Left kidney (tissue), 2 donors: Measurements from ENCODE around the gene DPF3. TPM values are rescaled to one million over a fixed set of nuclear protein-coding genes. Genes with fewer than 3 reads are reported as not detected.

Experiments
- DNase-seq: peaks from one replicate; pipeline ENCODE4 v3.0.0-alpha.2; 2013
- polyA plus RNA-seq: library from polyadenylated mRNA; unstranded; fragments of 120-200 nt; gene quantifications from one replicate; pipeline ENCODE4 v1.2.1, GENCODE V29; 2013; ENCODE audit not compliant: insufficient read length

The DPF3 gene
- polyA plus RNA-seq, 1 donor = 5.3 TPM

DNA sequence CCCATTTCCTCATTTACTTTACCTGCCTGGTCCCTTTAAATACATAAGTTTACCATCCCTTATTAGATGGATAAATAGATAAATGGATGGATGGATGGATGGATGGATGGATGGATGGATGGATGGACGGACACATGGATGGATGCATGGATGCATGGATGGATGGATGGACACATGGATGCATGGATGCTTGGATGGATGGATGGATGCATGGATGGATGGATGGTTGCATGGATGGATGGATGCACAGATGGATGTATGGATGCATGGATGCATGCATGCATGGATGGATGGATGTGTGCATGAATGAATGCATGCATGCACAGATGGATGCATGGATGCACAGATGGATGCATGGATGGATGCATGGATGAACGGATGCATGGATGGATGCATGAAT, 93.6 kb downstream of the DPF3 start:
- no peak for DNase-seq

DNA sequence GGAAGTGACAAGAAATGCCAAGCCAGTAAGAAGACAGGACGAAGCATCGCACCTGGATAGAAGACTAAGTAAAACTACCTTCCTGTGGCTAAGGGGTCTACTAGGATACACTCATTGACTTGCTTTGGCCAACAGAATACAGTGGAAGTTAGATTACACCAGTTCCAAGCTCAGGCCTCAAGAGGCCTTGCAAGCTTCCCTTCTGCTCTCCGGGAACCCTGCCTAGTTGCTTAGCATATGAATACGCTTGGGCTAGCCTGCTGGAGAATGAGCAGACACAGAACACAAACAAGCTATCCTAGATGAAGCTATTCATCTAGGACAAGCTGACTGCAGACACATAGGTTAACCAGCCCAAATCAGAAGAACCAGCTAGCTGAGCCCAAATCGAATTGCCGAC, 97.0 kb downstream of the DPF3 start:
- no peak for DNase-seq

GRCh38 chr14:72793156-72793939, 100.6 kb downstream of the DPF3 start:
- no peak for DNase-seq

GRCh38 chr14:72792051-72792788, 101.7 kb downstream of the DPF3 start:
- no peak for DNase-seq

DNA sequence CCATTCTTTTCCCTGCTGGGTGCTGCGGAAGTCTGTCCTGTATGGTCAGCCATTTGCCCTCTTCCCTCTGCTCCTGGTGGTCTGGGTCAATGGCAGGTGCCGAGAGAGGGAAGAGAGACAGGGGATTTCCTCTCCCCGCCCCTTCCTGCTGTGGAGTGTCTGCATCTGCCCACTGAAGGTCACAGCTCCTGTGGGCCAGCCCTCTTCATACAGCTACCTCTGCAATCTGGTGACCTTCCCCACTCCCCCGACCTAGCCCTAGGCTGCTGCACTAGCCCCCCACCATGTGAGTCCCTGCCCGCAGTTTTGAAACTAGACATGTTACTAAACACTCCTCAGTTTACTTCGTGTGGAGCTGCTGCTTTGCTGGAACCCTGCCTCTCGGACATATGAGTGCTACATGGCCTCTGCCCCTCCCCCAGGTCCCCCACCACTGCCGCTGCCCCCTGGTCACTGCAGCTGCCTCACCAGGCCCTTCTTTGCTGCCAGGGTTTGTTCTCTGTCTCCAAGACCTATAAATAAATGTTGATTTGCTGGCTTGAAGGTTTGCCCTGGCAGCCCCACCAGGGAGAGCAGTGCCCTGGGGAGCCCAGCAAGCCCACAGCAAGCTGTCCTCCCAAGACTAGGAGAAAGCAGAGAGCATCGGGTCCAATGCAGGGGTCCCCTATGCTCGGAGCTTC, 102.9 kb downstream of the DPF3 start:
- DNase-seq = no peak

DNA sequence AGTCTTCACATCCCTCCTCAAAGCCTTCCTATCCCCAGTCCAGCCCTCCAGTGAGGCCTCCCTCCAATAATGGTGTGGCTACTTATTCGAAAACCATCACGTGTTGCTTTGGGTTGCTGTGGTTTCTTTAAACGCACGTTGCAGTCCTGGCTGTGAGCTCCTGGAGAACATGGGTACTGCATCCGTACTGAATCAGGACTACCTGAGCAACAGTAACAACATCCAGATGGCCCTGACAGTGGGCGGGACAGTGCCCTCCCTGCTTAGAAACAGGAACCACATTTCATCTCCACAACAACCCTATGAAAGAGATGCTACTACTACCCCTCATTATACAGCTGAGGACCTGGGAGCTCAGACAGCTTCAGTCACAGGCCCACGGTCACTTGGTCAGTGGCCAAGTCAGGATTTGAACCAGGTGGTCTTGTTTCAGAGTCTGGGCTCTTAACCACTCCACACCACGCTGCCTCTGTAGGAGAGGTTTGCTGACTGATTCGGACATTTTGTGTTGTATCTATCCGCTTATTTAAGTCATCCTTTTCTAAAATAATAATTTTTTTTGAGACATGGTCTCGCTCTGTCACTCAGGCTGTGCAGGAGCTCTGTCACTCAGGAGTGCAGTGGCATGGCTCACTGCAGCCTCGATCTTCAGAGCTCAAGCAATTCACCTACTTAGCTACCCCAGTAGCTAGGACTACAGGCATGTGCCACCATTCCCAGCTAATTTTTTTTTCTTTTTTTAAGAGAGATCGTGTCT, 104.8 kb downstream of the DPF3 start:
- no peak for DNase-seq

DNA sequence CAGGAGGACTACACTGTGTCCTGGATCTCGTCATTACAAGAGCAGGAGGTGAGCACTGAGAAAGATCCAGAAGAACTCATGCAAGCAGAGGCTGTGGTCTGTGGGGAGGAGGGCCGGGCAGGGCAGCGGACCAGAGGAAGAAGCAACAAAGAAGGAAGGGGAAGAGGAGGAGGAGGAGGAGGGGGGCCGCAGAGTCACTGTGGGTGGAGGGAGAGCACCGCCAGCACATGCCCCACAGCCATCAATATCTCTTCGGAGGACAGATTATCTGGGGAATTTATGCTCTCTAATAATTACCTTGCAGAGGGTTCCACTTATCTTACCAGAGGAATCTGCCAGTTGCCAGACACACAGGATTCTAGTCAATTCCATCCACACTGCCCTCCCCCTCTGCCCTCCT, 105.6 kb downstream of the DPF3 start:
- no peak for DNase-seq

GRCh38 chr14:72787841-72788240, 106.1 kb downstream of the DPF3 start:
- no peak for DNase-seq

DNA sequence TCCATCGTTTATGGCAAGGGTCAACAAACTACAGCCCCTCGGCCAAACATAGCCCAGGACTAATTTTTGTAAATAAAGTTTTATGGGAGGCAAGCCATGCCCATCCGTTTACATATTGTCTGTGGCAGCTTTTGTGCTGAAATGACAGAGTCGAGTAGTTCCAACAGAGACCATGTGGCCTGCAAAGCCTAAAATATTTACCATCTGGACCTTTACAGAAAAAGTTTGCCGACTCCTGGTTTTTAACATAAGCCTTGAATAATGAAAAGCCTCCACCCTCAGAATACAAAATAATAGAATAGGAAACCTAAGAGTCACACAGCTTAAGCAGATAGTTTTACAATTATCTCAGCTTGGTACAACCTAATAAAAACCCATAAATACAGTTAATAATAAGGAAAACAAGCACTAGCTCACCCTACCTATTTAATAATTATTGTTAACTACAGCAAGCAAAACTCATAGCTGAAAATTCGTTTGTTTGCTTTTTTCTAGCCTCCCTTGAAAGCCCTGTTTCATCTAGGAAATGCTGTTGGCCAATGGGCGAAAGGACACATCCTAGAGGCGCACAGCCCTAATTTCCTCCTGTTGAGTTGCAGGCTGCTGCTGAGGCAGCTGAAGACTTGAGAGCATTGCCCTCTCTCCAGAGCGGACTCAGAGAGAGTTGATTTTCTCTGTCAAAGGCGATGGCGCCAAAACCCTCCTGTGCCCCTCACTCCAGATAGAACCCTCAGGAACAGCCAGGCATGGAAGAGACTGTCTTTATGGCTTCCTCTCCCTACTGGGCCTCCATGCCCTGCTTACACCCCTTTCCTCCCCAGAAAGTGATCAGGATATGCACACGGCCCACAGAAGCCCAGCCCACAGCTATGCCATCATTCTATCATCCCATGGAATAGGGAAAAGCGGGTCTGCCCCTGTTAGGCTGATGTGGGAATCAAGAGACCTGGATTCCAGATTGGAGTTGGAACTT, 107.2 kb downstream of the DPF3 start:
- no peak for DNase-seq

DNA sequence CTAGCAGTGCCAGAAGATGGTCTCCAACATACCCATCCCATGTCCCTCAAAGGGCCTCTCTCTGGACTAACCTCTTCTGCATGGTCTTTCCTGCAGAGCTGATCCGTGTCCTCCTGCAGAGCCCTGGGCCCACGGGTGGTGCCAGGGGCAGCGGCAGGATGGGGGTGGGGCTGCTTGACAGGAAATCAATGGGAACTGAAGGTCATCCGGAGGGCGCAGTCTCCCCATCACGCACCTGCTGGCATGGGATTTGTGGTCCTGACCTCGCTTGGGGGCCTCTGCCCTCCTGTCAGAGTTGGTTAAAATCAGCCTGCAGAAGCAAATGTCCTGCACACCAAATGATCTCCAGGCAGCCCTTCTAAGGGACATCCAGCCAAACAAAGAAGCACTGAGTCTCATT, 110.2 kb downstream of the DPF3 start:
- no peak for DNase-seq

GRCh38 chr14:72782817-72783216, 111.1 kb downstream of the DPF3 start:
- DNase-seq = no peak

DNA sequence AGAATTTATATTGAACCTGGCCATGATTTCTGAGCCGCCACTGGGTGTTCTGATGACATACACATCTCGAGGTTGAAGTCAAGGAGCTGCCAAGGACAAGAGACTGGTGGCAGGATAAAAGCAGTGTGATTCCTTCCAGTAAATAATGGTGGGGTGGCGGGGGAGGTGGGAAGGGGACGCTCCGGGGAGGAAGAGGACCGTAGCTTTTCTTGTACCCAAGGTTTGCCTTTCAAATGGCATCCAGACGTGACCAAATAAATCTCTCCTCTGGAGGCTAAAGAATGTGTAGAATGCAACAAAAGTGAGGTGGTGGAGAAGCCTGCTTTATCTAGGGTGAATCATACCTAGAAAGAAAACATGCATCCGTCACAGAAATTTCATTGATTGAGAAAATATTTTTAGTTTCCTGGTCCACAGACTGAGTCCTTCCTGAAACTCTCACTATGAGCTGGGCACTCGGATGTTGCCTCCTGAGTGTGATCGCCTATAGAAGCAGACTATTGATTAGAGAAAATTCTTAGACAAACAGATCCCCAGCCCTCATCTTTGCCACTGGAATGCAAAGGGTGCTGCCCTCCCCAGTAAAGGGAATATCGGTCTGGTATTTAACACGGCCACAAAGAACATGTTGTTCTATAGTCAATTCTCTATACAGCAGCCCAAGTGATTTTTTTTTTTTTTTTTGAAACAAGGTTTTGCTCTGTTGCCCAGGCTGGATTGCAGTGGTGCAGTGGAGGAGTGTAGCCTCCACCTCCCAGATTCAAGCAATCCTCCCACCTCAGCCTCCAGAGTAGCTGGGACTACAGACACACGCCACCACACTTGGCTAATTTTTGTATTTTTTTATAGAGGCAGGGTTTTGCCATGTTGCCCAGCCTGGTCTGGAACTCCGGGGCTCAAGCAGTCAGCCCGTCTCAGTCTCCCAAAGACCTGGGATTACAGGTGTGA, 112.1 kb downstream of the DPF3 start:
- DNase-seq = no peak

DNA sequence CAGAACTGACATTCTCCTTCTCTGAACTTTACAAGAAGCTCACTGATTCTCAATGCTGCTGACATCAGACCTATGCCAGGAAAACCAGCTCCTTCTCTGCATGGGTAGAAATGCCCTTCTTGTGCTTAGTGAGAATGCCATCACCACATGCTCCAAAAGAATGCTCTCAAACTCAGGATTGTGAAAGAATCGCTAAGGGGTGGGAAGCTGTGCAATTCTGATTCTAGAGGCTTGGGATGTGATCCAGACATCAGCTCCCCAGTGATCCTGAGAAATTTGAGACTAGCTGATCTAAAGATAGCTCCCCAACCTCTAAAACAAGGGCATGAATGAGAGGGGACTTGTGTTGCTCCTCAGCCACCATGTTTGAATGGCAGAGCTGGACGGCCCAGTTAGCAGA, 113.2 kb downstream of the DPF3 start:
- no peak for DNase-seq

- DNase-seq = no peak
These were observed 114.2 kb downstream of the DPF3 start for GRCh38 chr14:72779679-72780078.

DNA sequence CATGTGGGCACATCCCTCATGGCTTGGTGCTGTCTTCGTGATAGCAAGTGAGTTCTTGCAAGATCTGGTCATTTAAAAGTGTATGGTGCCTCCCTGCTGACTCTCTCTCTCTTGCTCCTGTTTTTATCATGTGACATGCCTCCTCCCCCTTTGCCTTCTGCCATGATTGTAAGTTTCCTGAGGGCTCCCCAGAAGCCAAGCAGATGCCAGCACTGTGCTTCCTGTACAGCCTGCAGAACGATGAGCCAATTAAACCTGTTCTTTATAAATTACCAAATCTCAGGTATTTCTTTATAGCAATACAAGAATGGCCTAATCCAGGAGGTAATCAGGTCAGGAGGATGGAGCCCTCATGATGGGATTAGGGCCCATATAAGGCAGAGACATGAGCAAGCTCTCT, 116.3 kb downstream of the DPF3 start:
- DNase-seq = no peak

- DNase-seq = no peak
These were observed 117.1 kb downstream of the DPF3 start for GRCh38 chr14:72776701-72777261.

- no peak for DNase-seq
These were observed 117.9 kb downstream of the DPF3 start for GRCh38 chr14:72775923-72776554.

GRCh38 chr14:72774894-72775620, 118.8 kb downstream of the DPF3 start:
- DNase-seq = no peak
